GM12874 (cell line): ENCODE measurements around the gene PRSS38.

Experiments used
- TF ChIP-seq, protein P1 (sequence below): IDR thresholded peaks from 2 replicates; pipeline ENCODE4 v1.5.1; 2011; ENCODE audit warnings: low read depth, mild to moderate bottlenecking, control low read depth, low read length, moderate library complexity; ENCODE audit not compliant: insufficient read depth

The PRSS38 gene

DNA sequence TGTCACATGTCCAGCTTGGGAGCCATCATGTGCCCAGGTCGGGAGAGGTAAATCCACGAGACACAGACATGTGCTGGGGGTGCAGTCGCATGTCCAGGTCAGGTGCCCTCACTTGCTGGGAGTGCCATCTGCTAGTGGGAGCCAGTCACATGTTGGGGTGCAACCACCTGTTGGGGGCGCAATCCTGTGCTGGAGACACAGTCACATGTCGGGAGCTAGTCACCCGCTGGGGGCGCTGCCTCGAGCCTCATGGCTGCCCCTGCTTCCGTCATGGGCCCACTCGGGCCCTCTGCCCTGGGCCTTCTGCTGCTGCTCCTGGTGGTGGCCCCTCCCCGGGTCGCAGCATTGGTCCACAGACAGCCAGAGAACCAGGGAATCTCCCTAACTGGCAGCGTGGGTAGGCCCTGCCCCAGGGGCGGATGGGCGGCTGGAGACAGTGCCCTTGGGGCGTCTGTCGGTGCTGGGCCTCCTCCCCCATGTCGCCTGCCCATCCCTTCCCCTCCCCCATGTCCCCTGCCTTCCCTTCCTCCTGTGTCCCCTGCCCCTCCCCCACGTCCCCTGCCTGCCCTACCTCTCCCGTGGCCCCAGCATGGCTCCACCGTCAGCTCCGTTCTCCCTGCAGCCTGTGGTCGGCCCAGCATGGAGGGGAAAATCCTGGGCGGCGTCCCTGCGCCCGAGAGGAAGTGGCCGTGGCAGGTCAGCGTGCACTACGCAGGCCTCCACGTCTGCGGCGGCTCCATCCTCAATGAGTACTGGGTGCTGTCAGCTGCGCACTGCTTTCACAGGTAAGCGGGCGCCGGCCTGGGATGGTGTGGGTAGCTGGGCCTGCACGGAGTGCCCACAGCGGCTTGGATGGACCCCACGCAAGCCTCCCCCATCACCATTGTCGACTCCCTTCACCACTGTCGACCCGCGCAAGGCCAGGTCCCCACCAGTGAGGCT is at the start of gene PRSS38:
PRSS38 (plus strand) TSS at position 208 of the 942 bp plus-strand sequence; CDS start at position 250, 42 bp downstream.
- TF ChIP-seq, protein P1, sequence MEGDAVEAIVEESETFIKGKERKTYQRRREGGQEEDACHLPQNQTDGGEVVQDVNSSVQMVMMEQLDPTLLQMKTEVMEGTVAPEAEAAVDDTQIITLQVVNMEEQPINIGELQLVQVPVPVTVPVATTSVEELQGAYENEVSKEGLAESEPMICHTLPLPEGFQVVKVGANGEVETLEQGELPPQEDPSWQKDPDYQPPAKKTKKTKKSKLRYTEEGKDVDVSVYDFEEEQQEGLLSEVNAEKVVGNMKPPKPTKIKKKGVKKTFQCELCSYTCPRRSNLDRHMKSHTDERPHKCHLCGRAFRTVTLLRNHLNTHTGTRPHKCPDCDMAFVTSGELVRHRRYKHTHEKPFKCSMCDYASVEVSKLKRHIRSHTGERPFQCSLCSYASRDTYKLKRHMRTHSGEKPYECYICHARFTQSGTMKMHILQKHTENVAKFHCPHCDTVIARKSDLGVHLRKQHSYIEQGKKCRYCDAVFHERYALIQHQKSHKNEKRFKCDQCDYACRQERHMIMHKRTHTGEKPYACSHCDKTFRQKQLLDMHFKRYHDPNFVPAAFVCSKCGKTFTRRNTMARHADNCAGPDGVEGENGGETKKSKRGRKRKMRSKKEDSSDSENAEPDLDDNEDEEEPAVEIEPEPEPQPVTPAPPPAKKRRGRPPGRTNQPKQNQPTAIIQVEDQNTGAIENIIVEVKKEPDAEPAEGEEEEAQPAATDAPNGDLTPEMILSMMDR: no peak

DNA sequence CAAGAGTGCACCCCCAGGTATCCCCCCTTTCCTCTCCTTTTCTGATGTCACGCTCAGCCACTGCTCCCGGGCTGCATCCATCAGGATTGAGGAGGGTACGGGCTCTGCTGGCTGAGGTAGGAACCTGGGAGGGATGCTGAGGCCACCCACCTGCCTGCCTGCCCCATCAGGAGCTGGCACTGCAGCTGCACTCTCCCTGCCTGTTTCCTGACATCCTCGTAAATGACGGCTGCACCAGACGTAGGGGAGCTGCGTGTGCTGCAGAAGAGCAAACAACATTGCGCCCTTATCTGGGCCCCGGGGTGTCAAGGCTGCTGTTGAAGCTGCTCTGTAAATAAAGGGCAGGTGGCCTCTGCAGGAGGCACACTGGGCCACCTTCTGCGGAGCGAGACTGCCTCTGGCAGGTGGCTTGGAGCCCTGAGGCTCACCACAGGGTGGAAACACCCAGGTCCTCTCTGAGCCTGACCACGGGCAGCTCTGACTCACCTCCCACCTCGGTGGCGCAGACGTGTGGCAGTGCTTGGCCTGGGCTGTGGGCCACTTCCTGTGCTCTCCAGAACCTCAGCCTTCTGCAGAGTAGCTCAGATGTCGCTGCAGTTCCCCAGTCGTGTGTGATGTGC is 49.4 kb upstream of the PRSS38 start:
- TF ChIP-seq, protein P1: no peak

DNA sequence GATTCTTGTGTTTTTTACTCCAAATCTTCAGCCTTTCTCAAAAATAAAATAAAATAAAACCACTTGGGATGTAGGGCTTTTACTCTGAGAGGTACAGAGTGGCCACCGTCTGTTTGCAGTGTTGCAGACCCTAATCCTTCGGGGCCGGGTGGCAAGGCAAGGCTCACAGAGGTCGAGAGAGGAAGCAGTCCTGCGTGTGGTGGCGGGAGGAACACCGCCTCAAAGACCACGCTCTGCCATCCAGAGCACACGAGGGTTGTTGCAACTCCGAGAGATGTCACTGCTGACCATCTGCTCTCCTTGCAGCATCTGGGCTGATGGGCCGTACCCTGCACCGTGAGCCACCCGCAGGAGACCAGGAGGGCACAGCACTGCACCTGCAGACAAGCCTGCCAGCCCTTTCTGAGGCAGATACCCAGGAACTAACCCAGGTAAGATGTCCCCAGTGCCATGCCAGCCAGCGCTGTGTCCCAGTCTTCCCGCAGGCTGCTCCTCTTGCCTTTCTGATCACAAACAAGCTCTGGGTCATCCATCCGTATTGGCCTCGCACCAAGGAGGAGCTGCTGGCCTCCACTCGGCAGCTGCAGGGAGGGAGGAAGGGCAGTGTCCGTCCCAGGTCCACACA is 48.7 kb upstream of the PRSS38 start:
- TF ChIP-seq, protein P1: no peak

DNA sequence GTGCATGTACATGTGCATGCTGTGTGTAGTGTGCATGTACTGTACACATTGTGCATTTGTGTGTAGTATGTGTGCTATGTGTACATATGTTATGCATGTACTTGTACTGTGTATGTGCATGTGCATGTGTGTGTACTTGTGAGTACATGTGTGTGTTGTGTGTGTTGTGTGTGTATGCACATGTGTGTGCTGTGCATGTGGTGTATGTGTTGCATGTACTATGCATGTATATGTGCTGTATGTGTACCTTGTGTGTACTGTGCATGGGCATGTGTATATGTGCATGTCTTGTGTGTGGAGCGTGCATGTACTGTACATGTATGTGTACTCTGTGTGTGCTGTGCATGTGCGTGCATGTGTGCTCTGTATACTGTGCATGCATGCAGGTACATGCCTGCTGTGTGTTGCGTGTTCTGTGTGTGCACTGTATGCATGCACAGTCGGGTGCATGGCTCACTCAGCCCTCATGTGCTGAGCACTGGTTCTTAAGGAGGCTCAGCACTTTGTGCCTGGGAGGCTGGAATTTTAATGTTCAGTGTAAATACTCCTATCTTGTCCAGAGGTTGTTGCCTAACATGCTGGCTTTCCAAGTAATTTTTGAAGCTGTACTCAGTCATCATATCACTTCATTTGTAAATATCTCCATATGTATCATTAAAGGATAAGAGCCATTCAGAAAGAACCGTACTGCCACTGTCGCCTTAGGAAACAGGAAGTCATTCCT is 47.9 kb upstream of the PRSS38 start:
- TF ChIP-seq, protein P1: no peak

DNA sequence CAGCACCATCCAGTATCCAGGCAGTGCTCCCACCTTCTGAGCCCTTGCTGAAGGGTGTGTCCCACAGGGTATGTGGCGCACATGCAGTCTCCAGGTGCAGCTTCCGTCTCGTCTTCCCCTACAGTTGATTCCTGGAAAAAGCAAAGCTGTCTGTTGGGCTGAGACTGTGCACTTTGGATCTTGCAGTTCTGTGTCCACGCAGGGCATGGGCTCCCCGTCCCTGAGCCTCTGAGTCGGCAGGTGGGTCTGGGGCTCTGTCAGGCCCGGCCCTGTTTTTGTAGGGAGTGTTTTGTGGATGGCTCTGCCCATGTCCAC is 47.4 kb upstream of the PRSS38 start:
- TF ChIP-seq, protein P1: no peak

DNA sequence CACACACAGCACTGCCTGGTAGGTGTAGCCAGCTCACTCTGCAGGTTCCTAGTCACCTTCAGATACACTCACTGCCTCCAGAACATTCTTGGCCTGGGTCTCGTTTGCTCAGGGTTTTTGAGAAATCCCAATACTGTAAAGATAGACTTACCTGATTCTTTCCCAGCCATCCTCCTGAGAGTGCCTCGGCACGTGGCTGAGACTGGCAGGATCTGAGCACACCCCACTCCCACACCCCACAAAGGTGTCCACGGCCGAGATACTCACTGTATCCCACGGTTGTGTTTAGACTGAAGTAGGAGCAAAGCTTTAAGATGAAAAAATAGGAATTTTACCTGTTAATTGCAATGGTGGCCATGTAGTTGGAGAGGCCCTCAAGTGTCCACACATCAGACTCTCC is 46.8 kb upstream of the PRSS38 start:
- TF ChIP-seq, protein P1: no peak
